KMS-11 (cell line): Measurements from ENCODE around the gene RPN1.
A peak's percentile ranks its signal among the peaks of the same experiment; 100 is the strongest.

Experiments
- H2AFZ ChIP-seq: fragments of 200-600 bp; sonication (generic); 2 replicates; pipeline ENCODE4 v1.6.1; 2016; ENCODE audit warnings: antibody characterized with exemption, mixed run types, low read depth
- H3K27ac ChIP-seq: fragments of 200-600 bp; sonication (generic); 2 replicates; pipeline ENCODE4 v1.6.1; 2016; ENCODE audit warnings: mild to moderate bottlenecking, mixed run types
- H3K27me3 ChIP-seq: fragments of 200-600 bp; sonication (generic); 2 replicates; pipeline ENCODE4 v1.6.1; 2017; ENCODE audit warnings: mild to moderate bottlenecking, low read depth, mixed run types, moderate library complexity; ENCODE audit not compliant: insufficient read depth
- H3K36me3 ChIP-seq: fragments of 200-600 bp; sonication (generic); 2 replicates; pipeline ENCODE4 v1.6.1; 2017; ENCODE audit warnings: mild to moderate bottlenecking, mixed run types; ENCODE audit not compliant: insufficient read depth
- H3K4me1 ChIP-seq: fragments of 200-600 bp; sonication (generic); 2 replicates; pipeline ENCODE4 v1.6.1; 2016; ENCODE audit warnings: mild to moderate bottlenecking, low read depth, mixed run types; ENCODE audit not compliant: poor library complexity, severe bottlenecking
- H3K4me2 ChIP-seq: fragments of 200-600 bp; sonication (generic); 2 replicates; pipeline ENCODE4 v1.7.0; 2016; ENCODE audit warnings: mild to moderate bottlenecking, mixed run types
- H3K4me3 ChIP-seq: fragments of 200-600 bp; sonication (generic); IDR thresholded peaks from 2 replicates; pipeline ENCODE4 v1.6.1; 2017; ENCODE audit warnings: low read depth, low read length, mixed read lengths; ENCODE audit not compliant: insufficient read depth
- H3K79me2 ChIP-seq: fragments of 200-600 bp; sonication (generic); 2 replicates; pipeline ENCODE4 v1.6.1; 2016; ENCODE audit warnings: low read depth, mixed run types; ENCODE audit not compliant: insufficient read depth
- H3K9ac ChIP-seq: fragments of 200-600 bp; sonication (generic); 2 replicates; pipeline ENCODE4 v1.6.1; 2016; ENCODE audit warnings: mild to moderate bottlenecking, mixed run types
- H4K20me1 ChIP-seq: fragments of 200-600 bp; sonication (generic); 2 replicates; pipeline ENCODE4 v1.6.1; 2016; ENCODE audit warnings: mild to moderate bottlenecking, mixed run types; ENCODE audit not compliant: insufficient read depth
- TF ChIP-seq, protein P1 (sequence below): fragments of 200-600 bp; sonication (generic); conservative IDR thresholded peaks from 2 replicates; pipeline ENCODE4 v1.6.1; 2017; ENCODE audit warnings: low read depth, mild to moderate bottlenecking, antibody characterized with exemption, low read length, moderate library complexity, mixed read lengths

RPN1 gene

DNA sequence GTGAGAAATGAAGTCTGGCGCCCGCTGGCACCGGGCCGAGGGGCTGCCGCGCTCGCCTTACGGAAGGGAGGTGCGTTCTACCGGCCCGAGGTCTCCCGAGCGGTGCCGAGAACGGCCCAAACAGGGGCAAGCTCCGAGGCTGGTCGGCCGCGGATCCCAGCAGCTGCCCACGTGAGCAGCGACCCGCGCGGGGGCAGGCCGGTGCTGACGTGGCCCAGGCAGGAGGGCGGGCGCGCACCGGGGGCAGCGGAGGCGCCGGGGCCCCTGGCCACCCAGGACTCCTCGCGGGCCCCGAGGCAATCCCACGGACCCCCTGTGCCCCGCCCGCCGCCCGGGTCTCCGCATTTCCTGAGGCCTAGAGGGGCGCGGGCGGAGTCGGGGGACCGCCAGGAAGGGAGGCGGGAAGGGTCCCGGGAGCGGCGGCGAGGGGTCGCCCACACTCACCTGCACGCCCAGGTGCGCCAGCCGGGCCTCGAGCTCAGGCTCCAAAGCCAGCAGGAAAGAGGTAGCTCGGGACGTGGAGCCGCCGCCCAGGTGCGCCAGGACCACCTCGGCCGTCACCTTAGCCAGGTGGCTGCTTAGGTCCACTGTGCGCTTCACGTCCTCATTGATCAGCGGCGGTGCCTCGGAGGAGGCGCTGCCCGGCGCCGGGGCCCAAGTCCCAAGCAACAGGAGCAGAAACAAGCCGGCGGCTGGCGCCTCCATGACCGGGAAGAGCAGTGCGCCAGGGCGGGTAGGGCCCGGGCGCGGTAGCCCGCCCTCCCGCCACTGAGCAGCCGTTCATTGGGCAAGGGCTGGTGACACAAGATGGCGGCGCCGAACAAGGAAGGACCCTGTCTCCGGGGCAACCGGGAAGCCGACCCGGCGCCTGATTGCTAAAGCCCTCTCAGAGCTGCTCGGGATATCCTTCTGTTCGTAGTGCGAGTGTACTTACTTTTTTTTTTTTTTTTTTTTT lies at the start of gene RPN1:
Gene RPN1 (minus strand): TSS at position 723 of the 955 bp plus-strand sequence. CDS start 18 bp downstream, at position 705.
- Histone ChIP-seq H4K20me1 (peaks cover 27% of the 10 kb centered on the region), H3K27ac (peak within 1 kb of the TSS; percentile 97), H3K4me3 (peak within 1 kb of the TSS; percentile 90), H3K27me3 (no peaks in the 10 kb centered on the region), H3K4me1 (peaks cover 30% of the 10 kb centered on the region), H3K9ac (peak within 1 kb of the TSS; percentile 100), H3K79me2 (peaks cover 53% of the 10 kb centered on the region), H3K4me2 (peak within 1 kb of the TSS; percentile 90), H3K36me3 (no peaks in the 10 kb centered on the region), H2AFZ (peak within 1 kb of the TSS; percentile 92)
- TF ChIP-seq, protein P1, sequence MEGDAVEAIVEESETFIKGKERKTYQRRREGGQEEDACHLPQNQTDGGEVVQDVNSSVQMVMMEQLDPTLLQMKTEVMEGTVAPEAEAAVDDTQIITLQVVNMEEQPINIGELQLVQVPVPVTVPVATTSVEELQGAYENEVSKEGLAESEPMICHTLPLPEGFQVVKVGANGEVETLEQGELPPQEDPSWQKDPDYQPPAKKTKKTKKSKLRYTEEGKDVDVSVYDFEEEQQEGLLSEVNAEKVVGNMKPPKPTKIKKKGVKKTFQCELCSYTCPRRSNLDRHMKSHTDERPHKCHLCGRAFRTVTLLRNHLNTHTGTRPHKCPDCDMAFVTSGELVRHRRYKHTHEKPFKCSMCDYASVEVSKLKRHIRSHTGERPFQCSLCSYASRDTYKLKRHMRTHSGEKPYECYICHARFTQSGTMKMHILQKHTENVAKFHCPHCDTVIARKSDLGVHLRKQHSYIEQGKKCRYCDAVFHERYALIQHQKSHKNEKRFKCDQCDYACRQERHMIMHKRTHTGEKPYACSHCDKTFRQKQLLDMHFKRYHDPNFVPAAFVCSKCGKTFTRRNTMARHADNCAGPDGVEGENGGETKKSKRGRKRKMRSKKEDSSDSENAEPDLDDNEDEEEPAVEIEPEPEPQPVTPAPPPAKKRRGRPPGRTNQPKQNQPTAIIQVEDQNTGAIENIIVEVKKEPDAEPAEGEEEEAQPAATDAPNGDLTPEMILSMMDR, result no peak

DNA sequence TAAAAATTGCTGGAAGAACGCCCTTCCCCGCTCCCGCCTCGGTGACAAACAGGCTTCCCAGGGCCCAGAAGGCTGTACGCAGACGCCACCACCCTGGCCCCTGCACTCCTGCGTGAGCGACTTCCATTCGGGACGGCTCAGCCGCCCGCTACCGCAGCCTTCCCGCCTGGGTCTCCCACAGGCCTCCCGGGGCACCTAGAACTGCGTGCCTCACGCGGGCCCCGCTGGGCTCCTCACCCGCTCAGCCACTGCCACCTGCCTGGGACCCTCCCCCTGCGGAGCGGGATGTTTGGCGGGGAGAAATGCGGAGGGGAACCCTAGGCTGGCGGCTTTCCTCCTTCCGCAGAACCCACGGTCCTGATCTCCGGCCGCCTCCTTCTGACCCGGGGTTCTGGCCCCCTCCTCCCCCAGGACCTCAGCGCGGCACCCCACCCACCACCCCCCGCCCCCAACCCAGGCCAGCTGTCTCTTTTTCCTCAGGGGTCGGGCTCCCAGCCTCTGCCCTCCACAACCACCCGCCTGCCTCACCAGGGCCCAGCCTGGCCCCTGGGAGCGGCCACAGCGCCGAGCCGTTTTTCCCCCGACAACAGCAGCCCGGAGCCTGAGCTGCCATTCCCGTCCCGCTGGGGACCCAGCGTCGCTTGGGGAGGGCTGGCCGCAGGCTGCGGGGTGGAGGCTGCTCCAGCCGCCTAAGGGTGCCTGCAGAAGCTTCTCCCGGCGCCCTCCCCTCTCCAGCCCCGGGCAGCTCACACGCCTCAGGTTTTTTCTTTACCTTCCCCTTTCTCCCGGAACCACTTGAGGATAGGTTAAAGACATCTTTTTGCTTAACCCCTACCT lies 47.8 kb upstream of the RPN1 start:
- Histone ChIP-seq H3K27me3 (no peaks in the 10 kb centered on the region), H3K9ac (no peak overlapping the region), H3K4me2 (no peak overlapping the region), H2AFZ (no peak overlapping the region), H3K4me3 (no peak overlapping the region), H4K20me1 (no peaks in the 10 kb centered on the region), H3K36me3 (no peaks in the 10 kb centered on the region), H3K27ac (no peak overlapping the region), H3K79me2 (no peaks in the 10 kb centered on the region), H3K4me1 (no peaks in the 10 kb centered on the region)
- TF ChIP-seq, protein P1, result no peak

DNA sequence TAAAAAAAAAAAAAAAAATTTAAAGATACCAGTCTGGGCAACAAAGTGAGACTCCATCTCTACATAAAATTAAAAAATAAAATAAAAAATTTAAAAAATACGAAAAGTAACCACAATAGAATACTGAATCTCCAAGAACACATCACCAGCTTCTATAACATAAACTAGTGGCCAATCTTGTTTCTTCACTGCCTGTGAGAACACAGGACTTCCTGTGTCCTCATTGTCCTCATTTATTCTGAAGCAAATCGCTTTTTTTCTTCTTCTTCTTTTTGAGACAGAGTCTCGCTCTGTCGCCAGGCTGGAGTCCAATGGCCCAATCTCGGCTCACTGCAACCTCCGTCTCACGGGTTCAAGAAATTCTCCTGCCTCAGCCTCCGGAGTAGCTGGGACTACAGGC lies 46.7 kb upstream of the RPN1 start:
- H3K4me3 ChIP-seq, result no peak overlapping the region
- H3K27me3 ChIP-seq, result no peaks in the 10 kb centered on the region
- H3K36me3 ChIP-seq, result no peaks in the 10 kb centered on the region
- no peak overlapping the region for H3K27ac ChIP-seq
- H3K4me1 ChIP-seq, result no peaks in the 10 kb centered on the region
- TF ChIP-seq, protein P1, result no peak
- H4K20me1 ChIP-seq, result no peaks in the 10 kb centered on the region
- no peaks in the 10 kb centered on the region for H3K79me2 ChIP-seq
- H2AFZ ChIP-seq, result no peak overlapping the region
- no peak overlapping the region for H3K9ac ChIP-seq
- no peak overlapping the region for H3K4me2 ChIP-seq

DNA sequence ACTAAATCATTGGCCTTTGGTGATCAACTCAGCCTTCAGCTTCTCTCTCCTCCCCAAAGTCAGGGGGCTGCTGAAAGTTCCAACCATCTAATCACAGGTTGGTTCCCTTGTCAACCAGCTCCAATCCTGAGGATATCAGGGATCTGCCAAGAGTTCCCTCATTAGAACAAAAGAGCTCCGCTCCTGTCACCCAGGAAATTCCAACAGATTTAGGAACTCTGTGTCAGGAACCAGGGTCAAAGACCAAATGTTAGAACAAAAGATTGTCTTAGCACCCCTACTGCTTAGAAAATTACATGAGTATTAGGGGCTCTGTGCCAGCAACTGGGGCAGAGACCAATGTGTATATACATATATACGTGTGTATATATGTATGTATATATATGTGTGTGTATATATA lies 43.1 kb upstream of the RPN1 start:
- TF ChIP-seq, protein P1, result no peak
- H3K4me2 ChIP-seq, result no peak overlapping the region

More for the DNA sequence above, 43.1 kb upstream of the RPN1 start:
- H3K79me2 ChIP-seq, result no peaks in the 10 kb centered on the region
- no peak overlapping the region for H3K9ac ChIP-seq
- H3K36me3 ChIP-seq, result no peaks in the 10 kb centered on the region
- no peak overlapping the region for H2AFZ ChIP-seq
- H3K4me3 ChIP-seq, result no peak overlapping the region
- H3K27me3 ChIP-seq, result no peaks in the 10 kb centered on the region
- no peaks in the 10 kb centered on the region for H3K4me1 ChIP-seq
- H3K27ac ChIP-seq, result no peak overlapping the region
- no peaks in the 10 kb centered on the region for H4K20me1 ChIP-seq
